WERI-Rb-1 (cell line): ENCODE measurements around the gene CEP78.

Experiments used
- DNase-seq: peaks from one replicate; pipeline ENCODE4 v3.0.0-alpha.2; 2020
- H3K27ac ChIP-seq: fragments of 250-450 bp; sonication (Bioruptor Pico); 2 replicates; pipeline ENCODE4 v1.5.1; 2020; ENCODE audit warnings: mild to moderate bottlenecking, moderate library complexity
- H3K27me3 ChIP-seq: fragments of 250-450 bp; sonication (Bioruptor Pico); 2 replicates; pipeline ENCODE4 v1.5.1; 2021; ENCODE audit warnings: mild to moderate bottlenecking, low read depth, moderate library complexity; ENCODE audit not compliant: insufficient read depth, severe bottlenecking
- H3K36me3 ChIP-seq: fragments of 250-450 bp; sonication (Bioruptor Pico); 2 replicates; pipeline ENCODE4 v1.5.1; 2020; ENCODE audit warnings: mild to moderate bottlenecking, moderate library complexity
- H3K4me3 ChIP-seq: 2 replicates; pipeline ENCODE4 v1.5.1; 2011; ENCODE audit warnings: low read depth, mild to moderate bottlenecking, control low read depth, low read length
- H3K9me3 ChIP-seq: fragments of 250-450 bp; sonication (Bioruptor Pico); 2 replicates; pipeline ENCODE4 v1.5.1; 2021; ENCODE audit warnings: mild to moderate bottlenecking, moderate library complexity; ENCODE audit not compliant: severe bottlenecking
- TF ChIP-seq, protein P1 (sequence below): IDR thresholded peaks from 2 replicates; pipeline ENCODE4 v1.5.1; 2011; ENCODE audit warnings: low read depth, mild to moderate bottlenecking, control low read depth, inconsistent platforms, low read length

CEP78 gene

DNA sequence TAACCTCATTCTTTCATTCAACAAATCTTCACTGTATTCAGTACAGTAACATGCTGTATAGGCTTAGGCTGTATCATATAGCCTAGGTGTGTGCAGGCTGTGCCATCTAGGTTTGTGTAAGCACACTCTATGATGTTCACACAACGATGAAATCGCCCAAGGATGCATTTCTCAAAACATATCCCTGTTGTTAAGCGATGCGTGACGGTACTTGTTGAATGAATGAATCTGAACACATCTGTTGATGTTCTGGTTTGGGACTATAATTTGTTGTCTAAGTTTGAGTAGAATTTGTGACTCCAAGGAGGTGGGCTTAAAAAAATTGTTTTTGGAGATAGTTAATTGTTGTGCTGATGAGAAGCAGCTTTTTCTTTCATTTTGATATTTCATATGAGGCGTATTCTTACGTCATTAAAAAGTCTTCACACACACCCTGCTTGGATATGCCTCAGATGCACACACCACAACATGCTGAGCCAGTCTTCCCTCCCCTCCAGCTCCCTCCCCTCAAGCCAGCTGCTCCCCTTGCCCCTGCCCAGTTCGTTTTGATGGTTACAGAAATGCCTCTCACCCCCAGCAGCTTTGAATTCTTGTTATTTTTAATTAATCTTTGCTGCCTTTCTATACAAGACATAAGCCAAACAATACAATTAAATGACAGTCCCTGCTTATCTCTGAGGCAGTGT, 55.5 kb downstream of the CEP78 start:
- TF ChIP-seq, protein P1, sequence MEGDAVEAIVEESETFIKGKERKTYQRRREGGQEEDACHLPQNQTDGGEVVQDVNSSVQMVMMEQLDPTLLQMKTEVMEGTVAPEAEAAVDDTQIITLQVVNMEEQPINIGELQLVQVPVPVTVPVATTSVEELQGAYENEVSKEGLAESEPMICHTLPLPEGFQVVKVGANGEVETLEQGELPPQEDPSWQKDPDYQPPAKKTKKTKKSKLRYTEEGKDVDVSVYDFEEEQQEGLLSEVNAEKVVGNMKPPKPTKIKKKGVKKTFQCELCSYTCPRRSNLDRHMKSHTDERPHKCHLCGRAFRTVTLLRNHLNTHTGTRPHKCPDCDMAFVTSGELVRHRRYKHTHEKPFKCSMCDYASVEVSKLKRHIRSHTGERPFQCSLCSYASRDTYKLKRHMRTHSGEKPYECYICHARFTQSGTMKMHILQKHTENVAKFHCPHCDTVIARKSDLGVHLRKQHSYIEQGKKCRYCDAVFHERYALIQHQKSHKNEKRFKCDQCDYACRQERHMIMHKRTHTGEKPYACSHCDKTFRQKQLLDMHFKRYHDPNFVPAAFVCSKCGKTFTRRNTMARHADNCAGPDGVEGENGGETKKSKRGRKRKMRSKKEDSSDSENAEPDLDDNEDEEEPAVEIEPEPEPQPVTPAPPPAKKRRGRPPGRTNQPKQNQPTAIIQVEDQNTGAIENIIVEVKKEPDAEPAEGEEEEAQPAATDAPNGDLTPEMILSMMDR: no peak
- DNase-seq: no peak
- Histone ChIP-seq H3K27me3 (no peaks in the 10 kb centered on the region), H3K4me3 (no peak overlapping the region), H3K36me3 (no peaks in the 10 kb centered on the region), H3K9me3 (no peaks in the 10 kb centered on the region), H3K27ac (no peak overlapping the region)

DNA sequence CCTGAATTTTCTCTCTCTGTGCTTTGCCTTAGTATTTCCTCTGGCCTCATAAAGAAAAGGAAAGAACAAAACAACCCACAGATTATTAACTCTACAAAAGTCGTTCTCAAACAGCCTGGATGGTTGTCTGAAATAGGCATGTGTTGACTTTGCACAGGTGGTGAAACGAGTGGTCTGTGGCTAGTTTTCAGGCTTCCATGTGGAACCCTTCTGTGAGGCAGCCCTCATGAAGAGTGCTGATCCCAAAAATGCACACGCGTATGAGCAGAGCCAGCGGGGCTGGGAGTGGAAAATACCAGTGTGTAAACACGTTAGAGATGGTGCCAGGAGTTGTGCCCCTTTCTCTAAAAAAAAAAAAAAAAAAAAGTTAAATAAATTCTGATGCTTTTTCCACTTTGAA, 56.2 kb downstream of the CEP78 start:
- no peaks in the 10 kb centered on the region for H3K36me3 ChIP-seq
- H3K27ac ChIP-seq: no peak overlapping the region
- no peaks in the 10 kb centered on the region for H3K9me3 ChIP-seq
- DNase-seq: no peak
- H3K4me3 ChIP-seq: no peak overlapping the region
- TF ChIP-seq, protein P1: no peak
- peaks cover 2% of the 10 kb centered on the region for H3K27me3 ChIP-seq

GRCh38 chr9:78292716-78293497, 57.0 kb downstream of the CEP78 start:
- DNase-seq: no peak
- H3K27me3 ChIP-seq: peaks cover 9% of the 10 kb centered on the region

DNA sequence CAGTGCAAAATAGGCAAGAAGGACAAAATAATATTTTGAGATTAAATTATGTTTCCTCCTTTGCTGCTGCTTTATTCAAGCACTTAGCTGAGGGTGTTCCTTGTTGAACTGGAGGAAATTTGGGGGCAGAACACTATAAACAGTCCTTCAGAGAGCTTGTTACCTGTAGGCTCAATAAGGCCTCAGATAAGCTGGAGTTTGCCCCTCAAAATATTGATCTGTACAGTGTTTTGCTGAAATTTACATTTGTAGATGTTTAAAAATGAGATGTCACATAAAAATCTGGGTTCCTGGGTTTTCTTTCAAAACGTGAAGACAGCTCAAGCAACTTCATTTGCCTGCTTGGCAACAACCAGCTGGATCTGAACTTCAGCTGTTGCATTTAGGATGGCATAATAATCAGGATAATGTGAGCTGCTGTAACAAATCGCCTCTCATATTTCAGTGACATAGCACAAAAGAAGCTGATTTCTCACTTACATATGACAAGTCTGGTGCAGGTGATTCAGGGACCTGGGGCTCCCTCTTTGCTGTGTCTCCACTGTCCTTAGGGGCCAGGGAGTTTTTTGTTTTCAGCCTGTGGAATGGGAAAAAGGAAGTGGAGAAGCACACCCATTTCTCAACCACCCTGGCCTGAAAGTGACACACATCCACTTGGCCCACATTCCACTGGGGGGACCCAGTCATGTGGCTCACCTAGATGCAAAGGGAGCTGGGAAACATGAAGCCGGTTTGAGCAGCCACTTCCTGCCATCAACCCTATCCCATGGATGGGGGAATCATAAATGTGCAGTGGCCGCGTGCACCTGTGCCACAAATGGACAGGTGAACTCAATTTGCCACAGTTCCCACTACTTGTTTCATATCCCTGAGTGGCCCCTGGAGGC, 58.7 kb downstream of the CEP78 start:
- DNase-seq: no peak
- Histone ChIP-seq H3K27ac (no peak overlapping the region), H3K4me3 (no peak overlapping the region), H3K27me3 (peaks cover 9% of the 10 kb centered on the region), H3K9me3 (no peaks in the 10 kb centered on the region), H3K36me3 (no peaks in the 10 kb centered on the region)
- TF ChIP-seq, protein P1: no peak

More at GRCh38 chr9:78292716-78293497, 57.0 kb downstream of the CEP78 start:
- Histone ChIP-seq H3K27ac (no peak overlapping the region), H3K36me3 (no peaks in the 10 kb centered on the region), H3K4me3 (no peak overlapping the region), H3K9me3 (no peaks in the 10 kb centered on the region)
- TF ChIP-seq, protein P1: no peak

DNA sequence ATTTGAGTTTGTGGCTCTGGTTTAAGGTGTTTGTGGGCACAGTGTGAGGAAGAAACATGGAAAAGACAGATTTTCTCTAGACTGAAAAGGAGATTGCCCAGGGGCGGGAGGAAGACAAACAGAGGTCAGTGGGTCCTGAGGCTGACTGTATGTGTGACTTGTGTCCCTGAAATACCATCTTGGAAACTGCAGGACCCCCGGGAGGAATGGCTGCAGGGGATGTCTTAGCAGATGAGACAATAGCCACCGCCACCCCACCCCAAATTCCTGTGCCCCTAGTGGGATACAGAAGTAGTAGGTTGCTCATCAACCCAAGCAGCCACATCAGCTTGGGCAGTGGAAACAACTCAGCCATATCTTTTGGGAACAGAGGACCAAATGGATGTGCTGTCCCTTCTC, 59.3 kb downstream of the CEP78 start:
- no peak overlapping the region for H3K4me3 ChIP-seq
- TF ChIP-seq, protein P1: no peak
- no peak for DNase-seq
- H3K36me3 ChIP-seq: no peaks in the 10 kb centered on the region
- H3K27me3 ChIP-seq: peaks cover 9% of the 10 kb centered on the region
- H3K9me3 ChIP-seq: no peaks in the 10 kb centered on the region
- H3K27ac ChIP-seq: no peak overlapping the region
